ENCODE measurements around the gene STK38L. TPM values are rescaled to one million over a fixed set of nuclear protein-coding genes. Genes with fewer than 3 reads are reported as not detected.

The STK38L gene
- total and polyA plus RNA-seq, 2 donors (not counting 1 experiment from before 2014, with no cell fraction given), result 16.5 to 19.9 TPM

DNA sequence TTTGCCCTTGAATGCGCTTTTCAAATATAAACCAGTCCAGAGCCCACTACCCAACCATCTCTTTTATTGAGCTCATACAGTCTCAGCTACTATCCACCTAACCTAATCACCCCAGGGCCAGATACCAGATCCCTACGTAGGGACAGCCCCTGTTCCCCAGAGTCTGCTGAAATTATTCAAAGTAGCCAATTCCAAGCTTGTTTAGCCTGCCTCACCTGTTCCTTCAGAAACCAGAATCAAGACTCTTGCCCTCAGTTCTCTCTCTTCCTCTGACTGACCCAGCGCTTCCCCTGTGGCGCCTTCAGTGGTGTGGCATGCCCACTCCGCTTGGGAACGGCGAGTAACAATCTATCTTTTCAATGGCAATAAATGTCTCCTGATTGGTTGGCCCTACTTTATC is 107.4 kb downstream of the STK38L start:
- Histone ChIP-seq H3K79me2 (ENCODE audit: control insufficient read depth, insufficient read depth, low read length) (peaks cover 19% of the 10 kb centered on the region), H3K27me3 (ENCODE audit: control insufficient read depth, insufficient read depth, low read length) (no peaks in the 10 kb centered on the region), H4K20me1 (ENCODE audit: control insufficient read depth, extremely low read depth, insufficient read depth, low read length) (no peaks in the 10 kb centered on the region), H3K9ac (ENCODE audit: insufficient read depth, low read length) (no peak overlapping the region), H3K4me3 (replicated peaks in 1 of 4; ENCODE audit: control extremely low read depth in 1 of 4, insufficient read depth in 1 of 4, low read depth in 3 of 4, low read length in 4 of 4) (no peak overlapping the region), H3K27ac (ENCODE audit: insufficient read depth, low read length) (no peak overlapping the region), H2AFZ (ENCODE audit: low read length) (no peak overlapping the region), H3K4me2 (ENCODE audit: extremely low read depth, insufficient read depth, low read length) (no peak overlapping the region), H3K4me1 (ENCODE audit: control insufficient read depth, extremely low read depth, insufficient read depth, low read length) (no peaks in the 10 kb centered on the region), H3K9me3 (ENCODE audit: control insufficient read depth, insufficient read depth, low read depth, low read length) (no peaks in the 10 kb centered on the region), H3K36me3 (ENCODE audit: control insufficient read depth, insufficient read depth, low read length) (no peaks in the 10 kb centered on the region)
- TF ChIP-seq EZH2 (IDR thresholded peaks at IDR 0.05; ENCODE audit: low read length, missing control alignments) (no peak), CTCF (conservative IDR thresholded peaks at IDR 0.05 in 1 of 2, IDR thresholded peaks at IDR 0.05 in 1 of 2; ENCODE audit: low read depth in 1 of 2, low read length in 2 of 2) (no peak)
- DNase-seq (ENCODE audit: low read depth in 2 of 2), result no peak

DNA sequence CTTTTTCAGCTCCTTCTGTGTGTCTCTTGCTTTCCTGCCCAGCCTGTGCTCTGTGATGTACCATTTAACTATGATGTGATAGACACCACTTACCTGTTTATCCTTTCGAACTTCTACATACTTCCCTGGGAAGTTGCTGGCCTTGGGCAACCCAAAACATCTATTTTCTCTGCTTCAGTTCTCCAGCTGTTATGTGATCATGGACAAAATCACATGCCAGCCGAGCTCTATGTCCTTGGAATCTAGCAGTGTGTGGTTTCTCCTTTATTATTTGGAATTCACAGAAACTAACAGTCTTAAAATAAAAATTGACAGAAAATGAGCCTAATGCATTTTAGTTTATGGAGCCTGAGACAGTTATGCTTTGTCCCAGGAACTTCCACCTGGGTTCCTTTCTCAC is 111.4 kb downstream of the STK38L start:
- Histone ChIP-seq H3K4me2 (ENCODE audit: extremely low read depth, insufficient read depth, low read length) (no peak overlapping the region), H3K9me3 (ENCODE audit: control insufficient read depth, insufficient read depth, low read depth, low read length) (no peaks in the 10 kb centered on the region), H3K79me2 (ENCODE audit: control insufficient read depth, insufficient read depth, low read length) (no peaks in the 10 kb centered on the region), H3K27ac (ENCODE audit: insufficient read depth, low read length) (no peak overlapping the region), H2AFZ (ENCODE audit: low read length) (no peak overlapping the region), H3K4me3 (replicated peaks in 1 of 4; ENCODE audit: control extremely low read depth in 1 of 4, insufficient read depth in 1 of 4, low read depth in 3 of 4, low read length in 4 of 4) (no peak overlapping the region), H4K20me1 (ENCODE audit: control insufficient read depth, extremely low read depth, insufficient read depth, low read length) (no peaks in the 10 kb centered on the region), H3K4me1 (ENCODE audit: control insufficient read depth, extremely low read depth, insufficient read depth, low read length) (peaks cover 2% of the 10 kb centered on the region), H3K36me3 (ENCODE audit: control insufficient read depth, insufficient read depth, low read length) (no peaks in the 10 kb centered on the region), H3K9ac (ENCODE audit: insufficient read depth, low read length) (no peak overlapping the region), H3K27me3 (ENCODE audit: control insufficient read depth, insufficient read depth, low read length) (no peaks in the 10 kb centered on the region)
- TF ChIP-seq EZH2 (IDR thresholded peaks at IDR 0.05; ENCODE audit: low read length, missing control alignments) (no peak), CTCF (conservative IDR thresholded peaks at IDR 0.05 in 1 of 2, IDR thresholded peaks at IDR 0.05 in 1 of 2; ENCODE audit: low read depth in 1 of 2, low read length in 2 of 2) (no peak)
- no peak for DNase-seq (ENCODE audit: low read depth in 2 of 2)

DNA sequence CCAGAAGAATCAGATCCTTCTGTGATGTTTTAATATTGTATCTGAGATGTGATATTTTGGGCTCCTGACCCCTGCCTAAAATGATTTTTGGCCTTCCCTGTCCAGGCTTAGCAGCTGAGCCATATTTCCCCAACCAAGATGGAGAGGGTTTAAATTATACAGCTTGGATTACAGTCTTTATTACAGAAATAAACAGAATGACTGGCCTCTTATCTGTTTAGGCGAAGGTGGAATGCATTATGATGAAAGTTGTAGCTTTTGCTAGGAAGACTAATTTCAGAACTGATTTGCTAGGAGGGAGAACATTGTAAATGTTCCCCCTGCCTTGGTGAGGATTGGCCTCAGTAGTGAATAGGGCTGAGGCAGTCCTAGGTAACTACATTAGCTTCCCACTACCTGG is 111.9 kb downstream of the STK38L start:
- Histone ChIP-seq H3K4me2 (ENCODE audit: extremely low read depth, insufficient read depth, low read length) (no peak overlapping the region), H3K4me3 (replicated peaks in 1 of 4; ENCODE audit: control extremely low read depth in 1 of 4, insufficient read depth in 1 of 4, low read depth in 3 of 4, low read length in 4 of 4) (no peak overlapping the region), H3K4me1 (ENCODE audit: control insufficient read depth, extremely low read depth, insufficient read depth, low read length) (peaks cover 2% of the 10 kb centered on the region), H3K9me3 (ENCODE audit: control insufficient read depth, insufficient read depth, low read depth, low read length) (no peaks in the 10 kb centered on the region), H3K27ac (ENCODE audit: insufficient read depth, low read length) (no peak overlapping the region), H3K27me3 (ENCODE audit: control insufficient read depth, insufficient read depth, low read length) (no peaks in the 10 kb centered on the region), H3K9ac (ENCODE audit: insufficient read depth, low read length) (no peak overlapping the region), H3K79me2 (ENCODE audit: control insufficient read depth, insufficient read depth, low read length) (no peaks in the 10 kb centered on the region), H4K20me1 (ENCODE audit: control insufficient read depth, extremely low read depth, insufficient read depth, low read length) (no peaks in the 10 kb centered on the region), H2AFZ (ENCODE audit: low read length) (no peak overlapping the region), H3K36me3 (ENCODE audit: control insufficient read depth, insufficient read depth, low read length) (no peaks in the 10 kb centered on the region)
- TF ChIP-seq CTCF (conservative IDR thresholded peaks at IDR 0.05 in 1 of 2, IDR thresholded peaks at IDR 0.05 in 1 of 2; ENCODE audit: low read depth in 1 of 2, low read length in 2 of 2) (no peak), EZH2 (IDR thresholded peaks at IDR 0.05; ENCODE audit: low read length, missing control alignments) (no peak)
- DNase-seq (ENCODE audit: low read depth in 2 of 2), result no peak

Measured in fibroblast of lung (primary cell).